ENCODE results near the gene JOSD2. TPM values are rescaled to one million over a fixed set of nuclear protein-coding genes. Genes with fewer than 3 reads are reported as not detected.

JOSD2 gene
- total RNA-seq, 1 donor: 22.8 TPM

DNA sequence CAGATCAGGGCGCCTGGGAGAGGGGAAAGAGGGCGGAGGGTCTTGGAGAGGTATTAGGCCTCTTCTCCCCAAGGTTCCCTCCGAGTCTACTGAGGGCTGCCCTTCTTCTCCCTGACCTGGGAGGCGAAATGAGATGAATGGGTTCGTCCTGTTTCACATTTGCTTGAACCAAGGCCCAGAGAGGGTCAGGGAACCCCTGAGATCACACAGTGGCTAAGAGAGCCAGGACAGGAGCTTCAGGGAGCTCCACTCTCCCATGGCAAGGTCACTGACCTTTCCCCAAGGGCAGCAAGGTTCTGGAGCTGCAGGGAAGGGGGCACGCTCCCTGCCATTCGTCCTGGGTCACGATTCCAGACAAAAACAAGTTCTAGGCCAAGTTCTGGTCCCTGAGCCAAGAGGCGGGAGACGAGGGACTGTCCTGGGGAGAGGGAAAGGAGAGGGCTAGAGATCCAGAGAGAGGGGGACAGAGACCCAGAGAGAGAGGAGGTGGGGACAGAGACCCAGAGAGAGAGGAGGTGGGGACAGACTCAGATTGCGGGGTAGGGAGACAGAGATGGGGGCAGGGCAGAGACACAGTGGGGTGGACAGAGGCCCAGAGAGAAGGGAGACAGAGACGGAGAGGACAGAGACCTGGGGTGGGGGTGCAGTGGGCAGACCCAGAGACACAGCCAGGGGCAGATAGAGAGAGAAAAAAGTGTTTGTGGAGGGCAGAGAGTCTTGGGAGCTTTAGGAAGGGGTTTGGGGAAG lies 2.2 kb upstream of the JOSD2 start:
- H2AFZ ChIP-seq (ENCODE audit: low read length): no peak overlapping the region
- no peak for DNase-seq (ENCODE audit: insufficient read length, low spot score, missing footprints)
- H3K4me2 ChIP-seq (ENCODE audit: insufficient read depth, low read length): no peak overlapping the region
- H3K27me3 ChIP-seq (ENCODE audit: insufficient read depth, low read length): no peaks in the 10 kb centered on the region
- H3K4me3 ChIP-seq (ENCODE audit: insufficient read depth, low read length): no peak overlapping the region
- no peaks in the 10 kb centered on the region for H4K20me1 ChIP-seq (ENCODE audit: insufficient read depth, low read length)
- no peaks in the 10 kb centered on the region for H3K36me3 ChIP-seq (ENCODE audit: insufficient read depth, low read length)
- no peaks in the 10 kb centered on the region for H3K9me3 ChIP-seq (ENCODE audit: low read depth, low read length)
- H3K27ac ChIP-seq (ENCODE audit: low read depth, low read length): no peak overlapping the region
- H3K79me2 ChIP-seq (ENCODE audit: insufficient read depth, low read length): peaks cover 8% of the 10 kb centered on the region
- TF ChIP-seq, protein P1, sequence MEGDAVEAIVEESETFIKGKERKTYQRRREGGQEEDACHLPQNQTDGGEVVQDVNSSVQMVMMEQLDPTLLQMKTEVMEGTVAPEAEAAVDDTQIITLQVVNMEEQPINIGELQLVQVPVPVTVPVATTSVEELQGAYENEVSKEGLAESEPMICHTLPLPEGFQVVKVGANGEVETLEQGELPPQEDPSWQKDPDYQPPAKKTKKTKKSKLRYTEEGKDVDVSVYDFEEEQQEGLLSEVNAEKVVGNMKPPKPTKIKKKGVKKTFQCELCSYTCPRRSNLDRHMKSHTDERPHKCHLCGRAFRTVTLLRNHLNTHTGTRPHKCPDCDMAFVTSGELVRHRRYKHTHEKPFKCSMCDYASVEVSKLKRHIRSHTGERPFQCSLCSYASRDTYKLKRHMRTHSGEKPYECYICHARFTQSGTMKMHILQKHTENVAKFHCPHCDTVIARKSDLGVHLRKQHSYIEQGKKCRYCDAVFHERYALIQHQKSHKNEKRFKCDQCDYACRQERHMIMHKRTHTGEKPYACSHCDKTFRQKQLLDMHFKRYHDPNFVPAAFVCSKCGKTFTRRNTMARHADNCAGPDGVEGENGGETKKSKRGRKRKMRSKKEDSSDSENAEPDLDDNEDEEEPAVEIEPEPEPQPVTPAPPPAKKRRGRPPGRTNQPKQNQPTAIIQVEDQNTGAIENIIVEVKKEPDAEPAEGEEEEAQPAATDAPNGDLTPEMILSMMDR (IDR thresholded peaks at IDR 0.05; ENCODE audit: extremely low read depth, low read depth, low read length): no peak
- peaks cover 8% of the 10 kb centered on the region for H3K4me1 ChIP-seq (ENCODE audit: insufficient read depth, low read length)

DNA sequence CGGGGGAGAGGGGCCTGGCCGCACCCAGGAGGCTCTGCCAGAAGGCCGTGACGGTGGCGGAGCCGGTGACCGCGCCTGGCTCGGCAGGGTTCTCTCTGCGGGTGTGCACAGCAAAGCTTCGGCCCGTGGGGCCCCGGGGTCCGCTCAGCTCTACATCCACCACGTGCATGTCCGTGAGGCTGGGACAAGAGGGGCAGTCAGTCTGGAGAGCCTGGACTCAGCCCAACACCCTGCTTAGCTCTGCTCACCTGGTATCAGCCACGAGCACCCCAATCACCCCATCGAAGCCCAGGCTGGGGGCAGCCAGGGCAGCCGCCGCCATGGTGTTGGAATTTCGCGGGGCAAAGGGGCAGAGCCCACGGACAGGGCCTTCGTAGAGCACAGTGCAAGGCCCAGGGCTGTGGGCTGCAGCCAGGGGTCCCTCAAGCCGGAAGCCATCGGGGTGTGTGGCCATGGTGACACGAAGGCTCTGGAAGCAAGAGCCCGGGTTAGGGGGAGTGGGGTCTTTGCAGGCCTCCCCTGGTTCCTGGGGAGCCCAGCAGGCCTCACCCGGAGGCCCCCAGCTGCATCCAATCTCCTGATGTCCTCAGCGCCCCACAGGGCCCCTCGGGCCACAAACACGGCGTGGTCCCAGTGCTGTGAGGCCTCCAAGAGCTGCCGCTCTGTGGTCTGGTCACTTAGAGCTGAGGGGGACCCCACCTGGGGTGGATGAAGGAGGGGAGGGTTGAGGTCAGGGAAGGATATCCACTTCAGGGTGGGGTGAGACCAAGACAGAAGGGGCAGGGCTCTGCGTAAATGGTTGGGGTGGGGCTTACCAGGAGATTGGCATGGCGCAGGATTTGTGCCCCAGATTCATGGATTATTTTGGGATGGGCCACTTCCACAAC lies 1.4 kb upstream of the JOSD2 start:
- no peaks in the 10 kb centered on the region for H3K9me3 ChIP-seq (ENCODE audit: low read depth, low read length)
- H3K36me3 ChIP-seq (ENCODE audit: insufficient read depth, low read length): no peaks in the 10 kb centered on the region
- no peaks in the 10 kb centered on the region for H3K27me3 ChIP-seq (ENCODE audit: insufficient read depth, low read length)
- no peak overlapping the region for H3K27ac ChIP-seq (ENCODE audit: low read depth, low read length)
- no peak for DNase-seq (ENCODE audit: insufficient read length, low spot score, missing footprints)
- H3K79me2 ChIP-seq (ENCODE audit: insufficient read depth, low read length): peaks cover 8% of the 10 kb centered on the region
- H2AFZ ChIP-seq (ENCODE audit: low read length): no peak overlapping the region
- TF ChIP-seq, protein P1 (IDR thresholded peaks at IDR 0.05; ENCODE audit: extremely low read depth, low read depth, low read length): no peak
- peak overlapping the region; percentile 96 for H3K4me2 ChIP-seq (ENCODE audit: insufficient read depth, low read length)
- no peaks in the 10 kb centered on the region for H4K20me1 ChIP-seq (ENCODE audit: insufficient read depth, low read length)
- peaks cover 8% of the 10 kb centered on the region for H3K4me1 ChIP-seq (ENCODE audit: insufficient read depth, low read length)
- no peak overlapping the region for H3K4me3 ChIP-seq (ENCODE audit: insufficient read depth, low read length)

DNA sequence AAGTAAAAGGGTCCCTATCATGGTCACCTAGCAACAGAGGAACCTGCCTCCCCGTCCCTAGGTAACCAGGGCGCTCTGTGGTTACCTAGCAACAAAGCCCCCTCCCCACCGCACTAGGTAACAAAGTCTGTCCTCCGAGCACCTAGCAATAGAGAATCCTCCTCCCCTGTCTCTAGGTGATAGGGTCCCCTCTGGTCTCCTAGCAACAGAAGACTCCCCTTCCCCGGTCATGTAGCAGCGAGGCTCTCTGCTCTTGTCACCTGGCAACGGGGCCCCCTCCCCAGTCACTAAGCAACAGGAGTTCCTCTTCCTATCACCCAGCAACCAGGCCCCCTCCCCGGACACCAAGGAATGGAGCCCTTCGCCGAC lies 307 bp downstream of the JOSD2 start:
- Histone ChIP-seq H3K9me3 (ENCODE audit: low read depth, low read length) (no peaks in the 10 kb centered on the region), H3K79me2 (ENCODE audit: insufficient read depth, low read length) (peaks cover 8% of the 10 kb centered on the region), H3K27ac (ENCODE audit: low read depth, low read length) (peak overlapping the region; percentile 51), H3K36me3 (ENCODE audit: insufficient read depth, low read length) (no peaks in the 10 kb centered on the region), H4K20me1 (ENCODE audit: insufficient read depth, low read length) (no peaks in the 10 kb centered on the region), H3K4me3 (ENCODE audit: insufficient read depth, low read length) (peak overlapping the region; percentile 96), H3K27me3 (ENCODE audit: insufficient read depth, low read length) (no peaks in the 10 kb centered on the region), H2AFZ (ENCODE audit: low read length) (peak overlapping the region; percentile 84), H3K4me1 (ENCODE audit: insufficient read depth, low read length) (peaks cover 8% of the 10 kb centered on the region), H3K4me2 (ENCODE audit: insufficient read depth, low read length) (peak overlapping the region; percentile 96)
- no peak for DNase-seq (ENCODE audit: insufficient read length, low spot score, missing footprints)
- TF ChIP-seq, protein P1 (IDR thresholded peaks at IDR 0.05; ENCODE audit: extremely low read depth, low read depth, low read length): no peak

DNA sequence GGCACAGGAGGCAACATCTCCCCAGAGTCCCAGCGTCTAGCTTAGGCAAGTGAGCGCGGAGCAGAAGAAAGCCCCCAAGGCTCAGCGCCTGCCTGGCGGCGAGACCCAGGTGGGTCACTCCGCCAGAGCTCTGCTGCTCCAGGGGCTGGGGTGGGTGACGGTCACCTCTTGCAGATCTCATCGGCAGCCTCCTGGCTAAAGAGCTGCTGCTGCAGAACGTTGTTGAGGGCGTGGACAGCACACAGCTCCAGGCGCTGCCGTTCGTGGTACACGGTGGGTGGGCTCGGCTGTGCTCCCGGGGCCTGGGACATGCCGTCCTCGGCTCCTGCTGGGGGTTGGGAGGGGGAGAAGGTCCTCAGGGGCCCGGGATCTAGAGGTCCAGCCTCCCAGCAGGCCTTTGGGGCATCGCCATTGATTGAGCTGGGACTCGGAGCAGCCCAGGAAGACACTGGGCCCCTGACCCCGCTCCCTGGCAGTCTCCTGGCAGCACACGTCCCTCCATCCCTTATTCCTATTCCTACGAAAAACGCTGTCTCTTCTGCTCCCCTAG lies 795 bp downstream of the JOSD2 start:
- DNase-seq (ENCODE audit: insufficient read length, low spot score, missing footprints): peak; percentile 95
- no peaks in the 10 kb centered on the region for H3K9me3 ChIP-seq (ENCODE audit: low read depth, low read length)
- H3K36me3 ChIP-seq (ENCODE audit: insufficient read depth, low read length): no peaks in the 10 kb centered on the region
- no peaks in the 10 kb centered on the region for H3K27me3 ChIP-seq (ENCODE audit: insufficient read depth, low read length)
- TF ChIP-seq, protein P1 (IDR thresholded peaks at IDR 0.05; ENCODE audit: extremely low read depth, low read depth, low read length): no peak
- peak overlapping the region; percentile 96 for H3K4me3 ChIP-seq (ENCODE audit: insufficient read depth, low read length)
- H3K27ac ChIP-seq (ENCODE audit: low read depth, low read length): peak overlapping the region; percentile 51
- no peaks in the 10 kb centered on the region for H4K20me1 ChIP-seq (ENCODE audit: insufficient read depth, low read length)
- peak overlapping the region; percentile 84 for H2AFZ ChIP-seq (ENCODE audit: low read length)
- peak overlapping the region; percentile 96 for H3K4me2 ChIP-seq (ENCODE audit: insufficient read depth, low read length)
- peaks cover 8% of the 10 kb centered on the region for H3K4me1 ChIP-seq (ENCODE audit: insufficient read depth, low read length)
- peaks cover 8% of the 10 kb centered on the region for H3K79me2 ChIP-seq (ENCODE audit: insufficient read depth, low read length)

Data from osteoblast (primary cell).